ENCODE data around the gene PARD3.

GRCh38 chr10:34716958-34717357 lies 98.1 kb downstream of the PARD3 start:
- TF ChIP-seq POLR2A (IDR thresholded peaks at IDR 0.05) (no peak), CTCF (IDR thresholded peaks at IDR 0.05) (no peak)
